ENCODE measurements around the gene TLR8.

GRCh38 chrX:12922599-12922919, 16.1 kb downstream of the TLR8 start:
- TF ChIP-seq, protein P1, sequence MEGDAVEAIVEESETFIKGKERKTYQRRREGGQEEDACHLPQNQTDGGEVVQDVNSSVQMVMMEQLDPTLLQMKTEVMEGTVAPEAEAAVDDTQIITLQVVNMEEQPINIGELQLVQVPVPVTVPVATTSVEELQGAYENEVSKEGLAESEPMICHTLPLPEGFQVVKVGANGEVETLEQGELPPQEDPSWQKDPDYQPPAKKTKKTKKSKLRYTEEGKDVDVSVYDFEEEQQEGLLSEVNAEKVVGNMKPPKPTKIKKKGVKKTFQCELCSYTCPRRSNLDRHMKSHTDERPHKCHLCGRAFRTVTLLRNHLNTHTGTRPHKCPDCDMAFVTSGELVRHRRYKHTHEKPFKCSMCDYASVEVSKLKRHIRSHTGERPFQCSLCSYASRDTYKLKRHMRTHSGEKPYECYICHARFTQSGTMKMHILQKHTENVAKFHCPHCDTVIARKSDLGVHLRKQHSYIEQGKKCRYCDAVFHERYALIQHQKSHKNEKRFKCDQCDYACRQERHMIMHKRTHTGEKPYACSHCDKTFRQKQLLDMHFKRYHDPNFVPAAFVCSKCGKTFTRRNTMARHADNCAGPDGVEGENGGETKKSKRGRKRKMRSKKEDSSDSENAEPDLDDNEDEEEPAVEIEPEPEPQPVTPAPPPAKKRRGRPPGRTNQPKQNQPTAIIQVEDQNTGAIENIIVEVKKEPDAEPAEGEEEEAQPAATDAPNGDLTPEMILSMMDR (conservative IDR thresholded peaks at IDR 0.05; ENCODE audit: low read depth, low read length): no peak
- TF ChIP-seq POLR2A (IDR thresholded peaks at IDR 0.05; ENCODE audit: low read depth, low read length) (no peak), RFX5 (IDR thresholded peaks at IDR 0.05; ENCODE audit: low read depth, low read length) (no peak), SMC3 (IDR thresholded peaks at IDR 0.05; ENCODE audit: low read depth, low read length) (no peak), FOS (IDR thresholded peaks at IDR 0.05; ENCODE audit: low read depth, low read length) (no peak)

All from IMR-90 (cell line).